Measurements from ENCODE around the gene ZNF644. TPM values are rescaled to one million over a fixed set of nuclear protein-coding genes. Genes with fewer than 3 reads are reported as not detected.

The ZNF644 gene
- polyA plus RNA-seq, 3 donors, result 7.0 to 22.2 (median 17.6) TPM

DNA sequence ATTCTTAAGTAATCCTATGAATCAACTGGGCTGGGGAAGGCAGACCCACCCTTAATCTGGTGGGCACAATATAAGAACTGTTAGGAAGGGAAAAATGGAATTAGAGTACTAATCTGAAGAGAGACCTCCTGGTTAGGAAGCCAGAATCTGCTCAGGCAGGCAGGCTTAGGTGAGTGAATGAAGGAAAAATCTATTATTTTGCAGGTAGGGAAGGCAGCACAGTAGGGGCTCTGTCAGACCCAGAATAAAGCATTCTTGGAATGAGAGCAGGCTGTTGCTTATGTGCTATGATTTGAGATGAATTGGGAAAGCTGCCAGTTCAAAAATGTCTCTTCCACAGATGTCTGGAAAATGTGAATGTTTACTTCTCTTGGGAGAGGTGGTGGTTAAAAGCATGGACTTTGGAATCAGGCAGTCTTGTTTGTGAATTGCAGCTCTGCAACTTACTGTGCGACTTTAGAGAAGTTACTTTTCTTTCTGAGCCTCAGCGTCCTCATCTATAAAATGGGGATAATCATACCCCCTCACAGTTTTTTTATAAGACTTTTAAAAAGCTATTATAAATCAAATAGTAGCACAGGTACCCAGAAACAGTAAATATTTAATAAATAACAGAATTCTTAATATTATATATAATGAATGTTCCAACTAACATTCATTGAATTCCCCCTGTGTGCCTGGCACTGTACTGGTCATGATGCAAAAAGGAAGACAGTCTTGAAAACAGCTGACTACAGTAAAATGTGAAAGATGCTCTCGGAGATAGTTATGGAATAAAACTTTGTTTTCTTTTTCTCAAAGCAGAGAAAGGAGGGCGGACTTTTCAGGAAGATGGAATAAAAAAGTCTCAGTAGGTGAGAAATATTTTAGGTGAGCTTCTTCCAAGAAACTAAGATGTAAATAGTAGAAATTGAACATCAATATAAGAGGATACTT, 15.3 kb upstream of the ZNF644 start:
- Histone ChIP-seq H3K4me2 (replicated peaks; ENCODE audit: extremely low read depth, low read length, poor library complexity, severe bottlenecking) (no peak overlapping the region), H3K9me3 (replicated peaks in 1 of 2; ENCODE audit: control insufficient read depth in 1 of 2, insufficient read depth in 1 of 2, low read length in 2 of 2) (peaks cover 0 to 11% of the 10 kb centered on the region in 2 donors), H3K79me2 (ENCODE audit: insufficient read depth, low read length) (no peaks in the 10 kb centered on the region), H3K4me3 (replicated peaks in 1 of 3; ENCODE audit: low read depth in 2 of 3, low read length in 3 of 3) (no peak overlapping the region), H3K9ac (ENCODE audit: insufficient read depth, low read length, poor library complexity, severe bottlenecking) (no peak overlapping the region), H3K36me3 (replicated peaks in 1 of 2; ENCODE audit: control insufficient read depth in 1 of 2, insufficient read depth in 2 of 2, low read length in 2 of 2) (no peaks in the 10 kb centered on the region), H4K20me1 (ENCODE audit: insufficient read depth, low read length) (no peaks in the 10 kb centered on the region), H2AFZ (ENCODE audit: insufficient read depth, low read depth, low read length, poor library complexity, severe bottlenecking) (no peak overlapping the region), H3K27ac (ENCODE audit: low read depth in 1 of 2, low read length in 2 of 2) (no peak overlapping the region), H3K27me3 (ENCODE audit: control insufficient read depth in 2 of 2, insufficient read depth in 2 of 2, low read length in 2 of 2) (no peaks in the 10 kb centered on the region), H3K4me1 (ENCODE audit: control insufficient read depth in 1 of 2, insufficient read depth in 2 of 2, low read length in 2 of 2) (no peaks in the 10 kb centered on the region)
- WGBS (ENCODE audit: insufficient coverage), result no CpG with 5 or more reads among the region's 4 CpGs
- Mint-ChIP-seq H3K27ac (no peak overlapping the region), H3K9me3 (peaks cover 6 to 15% (median 10%) of the 10 kb centered on the region in 7 donors), H3K36me3 (no peaks in the 10 kb centered on the region), H3K4me1 (no peaks in the 10 kb centered on the region), H3K27me3 (ENCODE audit: low read depth in 3 of 3) (peaks cover 2 to 6% (median 4%) of the 10 kb centered on the region in 3 donors), H3K4me3 (no peak overlapping the region)
- intact Hi-C loops (cut with micrococcal nuclease), result no loop called here
- DNase-seq, result no peak
- TF ChIP-seq, protein P1, sequence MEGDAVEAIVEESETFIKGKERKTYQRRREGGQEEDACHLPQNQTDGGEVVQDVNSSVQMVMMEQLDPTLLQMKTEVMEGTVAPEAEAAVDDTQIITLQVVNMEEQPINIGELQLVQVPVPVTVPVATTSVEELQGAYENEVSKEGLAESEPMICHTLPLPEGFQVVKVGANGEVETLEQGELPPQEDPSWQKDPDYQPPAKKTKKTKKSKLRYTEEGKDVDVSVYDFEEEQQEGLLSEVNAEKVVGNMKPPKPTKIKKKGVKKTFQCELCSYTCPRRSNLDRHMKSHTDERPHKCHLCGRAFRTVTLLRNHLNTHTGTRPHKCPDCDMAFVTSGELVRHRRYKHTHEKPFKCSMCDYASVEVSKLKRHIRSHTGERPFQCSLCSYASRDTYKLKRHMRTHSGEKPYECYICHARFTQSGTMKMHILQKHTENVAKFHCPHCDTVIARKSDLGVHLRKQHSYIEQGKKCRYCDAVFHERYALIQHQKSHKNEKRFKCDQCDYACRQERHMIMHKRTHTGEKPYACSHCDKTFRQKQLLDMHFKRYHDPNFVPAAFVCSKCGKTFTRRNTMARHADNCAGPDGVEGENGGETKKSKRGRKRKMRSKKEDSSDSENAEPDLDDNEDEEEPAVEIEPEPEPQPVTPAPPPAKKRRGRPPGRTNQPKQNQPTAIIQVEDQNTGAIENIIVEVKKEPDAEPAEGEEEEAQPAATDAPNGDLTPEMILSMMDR (IDR thresholded peaks at IDR 0.05), result no peak

DNA sequence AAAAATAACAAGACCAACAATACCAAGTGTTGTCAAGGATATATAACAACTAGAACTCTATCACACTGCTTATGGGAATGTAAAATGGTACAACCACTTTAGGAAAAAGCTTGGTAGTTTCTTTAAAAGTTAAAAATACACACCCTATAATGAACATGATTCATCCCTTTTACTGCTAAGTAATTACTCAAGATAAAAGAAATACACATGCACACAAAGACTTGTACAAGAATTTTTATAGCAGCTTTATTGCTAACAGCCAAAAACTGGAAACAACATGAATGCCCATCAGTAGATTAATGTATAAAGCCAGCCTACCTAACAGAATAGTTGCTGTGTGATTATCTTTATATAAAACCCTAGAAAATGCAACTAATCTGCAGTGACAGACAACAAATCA, 10.5 kb upstream of the ZNF644 start:
- Mint-ChIP-seq H3K27ac (no peak overlapping the region), H3K36me3 (no peaks in the 10 kb centered on the region), H3K4me1 (peaks cover 5% of the 10 kb centered on the region), H3K9me3 (peaks cover 0 to 3% (median 0%) of the 10 kb centered on the region in 7 donors), H3K27me3 (ENCODE audit: low read depth in 3 of 3) (peaks cover 2 to 6% (median 3%) of the 10 kb centered on the region in 3 donors), H3K4me3 (no peak overlapping the region)
- Histone ChIP-seq H2AFZ (ENCODE audit: insufficient read depth, low read depth, low read length, poor library complexity, severe bottlenecking) (no peak overlapping the region), H3K27ac (ENCODE audit: low read depth in 1 of 2, low read length in 2 of 2) (no peak overlapping the region), H3K79me2 (ENCODE audit: insufficient read depth, low read length) (no peaks in the 10 kb centered on the region), H3K9ac (ENCODE audit: insufficient read depth, low read length, poor library complexity, severe bottlenecking) (no peak overlapping the region), H3K4me2 (replicated peaks; ENCODE audit: extremely low read depth, low read length, poor library complexity, severe bottlenecking) (no peak overlapping the region), H3K9me3 (replicated peaks in 1 of 2; ENCODE audit: control insufficient read depth in 1 of 2, insufficient read depth in 1 of 2, low read length in 2 of 2) (no peaks in the 10 kb centered on the region), H3K27me3 (ENCODE audit: control insufficient read depth in 2 of 2, insufficient read depth in 2 of 2, low read length in 2 of 2) (no peaks in the 10 kb centered on the region), H3K4me3 (replicated peaks in 1 of 3; ENCODE audit: low read depth in 2 of 3, low read length in 3 of 3) (no peak overlapping the region), H3K36me3 (replicated peaks in 1 of 2; ENCODE audit: control insufficient read depth in 1 of 2, insufficient read depth in 2 of 2, low read length in 2 of 2) (no peaks in the 10 kb centered on the region), H3K4me1 (ENCODE audit: control insufficient read depth in 1 of 2, insufficient read depth in 2 of 2, low read length in 2 of 2) (no peaks in the 10 kb centered on the region), H4K20me1 (ENCODE audit: insufficient read depth, low read length) (no peaks in the 10 kb centered on the region)
- intact Hi-C loops (cut with micrococcal nuclease), result no loop called here
- TF ChIP-seq, protein P1 (IDR thresholded peaks at IDR 0.05), result no peak
- no peak for DNase-seq

Measured in CD14-positive monocyte (primary cell).